ENCODE measurements around the gene SACM1L.

The SACM1L gene

DNA sequence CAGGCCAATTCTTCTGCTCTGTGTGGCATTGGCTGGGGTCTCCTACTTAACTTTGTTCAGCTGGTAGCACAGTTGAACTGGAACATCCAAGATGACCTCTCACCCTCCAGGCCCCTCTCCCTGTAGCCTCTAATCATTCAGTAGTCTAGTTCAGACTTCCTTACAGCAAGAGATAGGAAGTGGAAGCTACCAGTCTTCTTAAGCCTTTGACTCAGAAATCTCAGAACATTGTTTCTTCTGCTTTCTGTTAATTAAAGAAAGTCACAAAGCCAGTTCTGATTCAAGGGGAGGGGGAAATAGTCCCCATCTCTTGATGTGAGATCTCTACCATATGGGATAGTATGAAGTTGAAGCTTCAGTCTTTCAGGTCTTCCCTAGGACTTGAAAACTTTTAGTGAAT is 18.8 kb upstream of the SACM1L start:
- Histone ChIP-seq H3K4me3 (ENCODE audit: low read depth, low read length) (no peak overlapping the region), H3K4me1 (ENCODE audit: control insufficient read depth, insufficient read depth, low read length) (no peaks in the 10 kb centered on the region), H3K27ac (ENCODE audit: extremely low read depth, low read depth, low read length) (no peak overlapping the region), H3K36me3 (ENCODE audit: control insufficient read depth in 2 of 2, insufficient read depth in 1 of 2, low read length in 2 of 2) (peaks cover 0 to 92% of the 10 kb centered on the region in 2 experiments; a peak in 1 of 3 replicates), H3K9me3 (ENCODE audit: control insufficient read depth, insufficient read depth, low read depth, low read length) (no peaks in the 10 kb centered on the region)
- POLR2A ChIA-PET = no interaction called here
- TF ChIP-seq HOXD13 (CRISPR knock-in tag; IDR thresholded peaks at IDR 0.05; ENCODE audit: borderline replicate concordance) (no peak), OVOL3 (tag by site-specific recombination; IDR thresholded peaks at IDR 0.05) (no peak), ZNF223 (tag by site-specific recombination; IDR thresholded peaks at IDR 0.05) (no peak), BCL11A (tag by site-specific recombination; IDR thresholded peaks at IDR 0.05; ENCODE audit: low read depth) (no peak), KLF9 (tag by site-specific recombination; IDR thresholded peaks at IDR 0.05; ENCODE audit: low read depth) (no peak), ZNF654 (tag by site-specific recombination; IDR thresholded peaks at IDR 0.05; ENCODE audit: low read depth) (no peak)
- TF ChIP-seq, protein P1, sequence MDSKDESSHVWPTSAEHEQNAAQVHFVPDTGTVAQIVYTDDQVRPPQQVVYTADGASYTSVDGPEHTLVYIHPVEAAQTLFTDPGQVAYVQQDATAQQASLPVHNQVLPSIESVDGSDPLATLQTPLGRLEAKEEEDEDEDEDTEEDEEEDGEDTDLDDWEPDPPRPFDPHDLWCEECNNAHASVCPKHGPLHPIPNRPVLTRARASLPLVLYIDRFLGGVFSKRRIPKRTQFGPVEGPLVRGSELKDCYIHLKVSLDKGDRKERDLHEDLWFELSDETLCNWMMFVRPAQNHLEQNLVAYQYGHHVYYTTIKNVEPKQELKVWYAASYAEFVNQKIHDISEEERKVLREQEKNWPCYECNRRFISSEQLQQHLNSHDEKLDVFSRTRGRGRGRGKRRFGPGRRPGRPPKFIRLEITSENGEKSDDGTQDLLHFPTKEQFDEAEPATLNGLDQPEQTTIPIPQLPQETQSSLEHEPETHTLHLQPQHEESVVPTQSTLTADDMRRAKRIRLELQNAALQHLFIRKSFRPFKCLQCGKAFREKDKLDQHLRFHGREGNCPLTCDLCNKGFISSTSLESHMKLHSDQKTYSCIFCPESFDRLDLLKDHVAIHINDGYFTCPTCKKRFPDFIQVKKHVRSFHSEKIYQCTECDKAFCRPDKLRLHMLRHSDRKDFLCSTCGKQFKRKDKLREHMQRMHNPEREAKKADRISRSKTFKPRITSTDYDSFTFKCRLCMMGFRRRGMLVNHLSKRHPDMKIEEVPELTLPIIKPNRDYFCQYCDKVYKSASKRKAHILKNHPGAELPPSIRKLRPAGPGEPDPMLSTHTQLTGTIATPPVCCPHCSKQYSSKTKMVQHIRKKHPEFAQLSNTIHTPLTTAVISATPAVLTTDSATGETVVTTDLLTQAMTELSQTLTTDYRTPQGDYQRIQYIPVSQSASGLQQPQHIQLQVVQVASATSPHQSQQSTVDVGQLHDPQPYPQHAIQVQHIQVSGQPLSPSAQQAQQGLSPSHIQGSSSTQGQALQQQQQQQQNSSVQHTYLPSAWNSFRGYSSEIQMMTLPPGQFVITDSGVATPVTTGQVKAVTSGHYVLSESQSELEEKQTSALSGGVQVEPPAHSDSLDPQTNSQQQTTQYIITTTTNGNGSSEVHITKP (tag by site-specific recombination; IDR thresholded peaks at IDR 0.05) = no peak
- TF ChIP-seq, protein P2, sequence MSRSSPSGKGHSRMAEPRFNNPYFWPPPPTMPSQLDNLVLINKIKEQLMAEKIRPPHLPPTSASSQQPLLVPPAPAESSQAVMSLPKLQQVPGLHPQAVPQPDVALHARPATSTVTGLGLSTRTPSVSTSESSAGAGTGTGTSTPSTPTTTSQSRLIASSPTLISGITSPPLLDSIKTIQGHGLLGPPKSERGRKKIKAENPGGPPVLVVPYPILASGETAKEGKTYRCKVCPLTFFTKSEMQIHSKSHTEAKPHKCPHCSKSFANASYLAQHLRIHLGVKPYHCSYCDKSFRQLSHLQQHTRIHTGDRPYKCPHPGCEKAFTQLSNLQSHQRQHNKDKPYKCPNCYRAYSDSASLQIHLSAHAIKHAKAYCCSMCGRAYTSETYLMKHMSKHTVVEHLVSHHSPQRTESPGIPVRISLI (tag by site-specific recombination; IDR thresholded peaks at IDR 0.05) = no peak
- CTCF ChIA-PET = no interaction called here

DNA sequence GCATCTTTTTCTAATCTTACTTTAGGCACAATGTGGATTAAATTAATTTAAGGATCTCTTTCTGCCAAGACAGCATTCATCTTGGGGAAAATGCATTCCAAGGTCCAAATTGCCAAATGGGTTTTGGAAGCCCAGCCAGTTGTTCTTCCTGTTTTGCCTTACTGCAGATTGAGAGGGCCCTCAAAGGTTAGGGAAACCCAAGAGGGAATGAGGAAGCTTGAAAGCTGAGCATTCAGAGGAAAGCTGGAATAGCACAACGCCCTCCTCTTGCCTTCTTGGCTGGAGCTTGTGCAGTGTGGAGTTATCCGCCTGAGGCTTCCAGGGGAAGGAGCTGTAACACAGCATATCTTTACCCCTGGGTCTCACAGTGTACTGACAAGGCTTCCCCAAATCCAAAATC is 18.2 kb upstream of the SACM1L start:
- Histone ChIP-seq H3K27ac (ENCODE audit: extremely low read depth, low read depth, low read length) (no peak overlapping the region), H3K9me3 (ENCODE audit: control insufficient read depth, insufficient read depth, low read depth, low read length) (no peaks in the 10 kb centered on the region), H3K4me1 (ENCODE audit: control insufficient read depth, insufficient read depth, low read length) (no peaks in the 10 kb centered on the region), H3K36me3 (ENCODE audit: control insufficient read depth in 2 of 2, insufficient read depth in 1 of 2, low read length in 2 of 2) (peaks cover 0 to 91% of the 10 kb centered on the region in 2 experiments; a peak in 2 of 3 replicates), H3K4me3 (ENCODE audit: low read depth, low read length) (no peak overlapping the region)
- ChIA-PET POLR2A (no interaction called here), CTCF (interaction anchor here (0.6 kb wide), 1 partner anchor 1780 kb away, joined by 4 read pairs; no protein-coding TSS in a partner anchor)
- no peak for TF ChIP-seq ZNF530 (tag by site-specific recombination; IDR thresholded peaks at IDR 0.05; ENCODE audit: low read depth)
- TF ChIP-seq, protein P3, sequence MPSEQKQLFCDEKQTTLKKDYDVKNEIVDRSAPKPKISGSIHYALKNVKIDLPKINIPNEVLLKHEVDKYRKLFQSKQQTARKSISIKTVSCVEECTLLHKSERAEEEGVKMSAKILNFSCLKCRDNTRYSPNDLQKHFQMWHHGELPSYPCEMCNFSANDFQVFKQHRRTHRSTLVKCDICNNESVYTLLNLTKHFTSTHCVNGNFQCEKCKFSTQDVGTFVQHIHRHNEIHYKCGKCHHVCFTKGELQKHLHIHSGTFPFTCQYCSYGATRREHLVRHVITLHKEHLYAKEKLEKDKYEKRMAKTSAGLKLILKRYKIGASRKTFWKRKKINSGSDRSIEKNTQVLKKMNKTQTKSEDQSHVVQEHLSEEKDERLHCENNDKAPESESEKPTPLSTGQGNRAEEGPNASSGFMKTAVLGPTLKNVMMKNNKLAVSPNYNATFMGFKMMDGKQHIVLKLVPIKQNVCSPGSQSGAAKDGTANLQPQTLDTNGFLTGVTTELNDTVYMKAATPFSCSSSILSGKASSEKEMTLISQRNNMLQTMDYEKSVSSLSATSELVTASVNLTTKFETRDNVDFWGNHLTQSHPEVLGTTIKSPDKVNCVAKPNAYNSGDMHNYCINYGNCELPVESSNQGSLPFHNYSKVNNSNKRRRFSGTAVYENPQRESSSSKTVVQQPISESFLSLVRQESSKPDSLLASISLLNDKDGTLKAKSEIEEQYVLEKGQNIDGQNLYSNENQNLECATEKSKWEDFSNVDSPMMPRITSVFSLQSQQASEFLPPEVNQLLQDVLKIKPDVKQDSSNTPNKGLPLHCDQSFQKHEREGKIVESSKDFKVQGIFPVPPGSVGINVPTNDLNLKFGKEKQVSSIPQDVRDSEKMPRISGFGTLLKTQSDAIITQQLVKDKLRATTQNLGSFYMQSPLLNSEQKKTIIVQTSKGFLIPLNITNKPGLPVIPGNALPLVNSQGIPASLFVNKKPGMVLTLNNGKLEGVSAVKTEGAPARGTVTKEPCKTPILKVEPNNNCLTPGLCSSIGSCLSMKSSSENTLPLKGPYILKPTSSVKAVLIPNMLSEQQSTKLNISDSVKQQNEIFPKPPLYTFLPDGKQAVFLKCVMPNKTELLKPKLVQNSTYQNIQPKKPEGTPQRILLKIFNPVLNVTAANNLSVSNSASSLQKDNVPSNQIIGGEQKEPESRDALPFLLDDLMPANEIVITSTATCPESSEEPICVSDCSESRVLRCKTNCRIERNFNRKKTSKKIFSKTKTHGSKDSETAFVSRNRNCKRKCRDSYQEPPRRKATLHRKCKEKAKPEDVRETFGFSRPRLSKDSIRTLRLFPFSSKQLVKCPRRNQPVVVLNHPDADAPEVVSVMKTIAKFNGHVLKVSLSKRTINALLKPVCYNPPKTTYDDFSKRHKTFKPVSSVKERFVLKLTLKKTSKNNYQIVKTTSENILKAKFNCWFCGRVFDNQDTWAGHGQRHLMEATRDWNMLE (tag by site-specific recombination; conservative IDR thresholded peaks at IDR 0.05; ENCODE audit: low read depth) = no peak
- TF ChIP-seq, protein P4, sequence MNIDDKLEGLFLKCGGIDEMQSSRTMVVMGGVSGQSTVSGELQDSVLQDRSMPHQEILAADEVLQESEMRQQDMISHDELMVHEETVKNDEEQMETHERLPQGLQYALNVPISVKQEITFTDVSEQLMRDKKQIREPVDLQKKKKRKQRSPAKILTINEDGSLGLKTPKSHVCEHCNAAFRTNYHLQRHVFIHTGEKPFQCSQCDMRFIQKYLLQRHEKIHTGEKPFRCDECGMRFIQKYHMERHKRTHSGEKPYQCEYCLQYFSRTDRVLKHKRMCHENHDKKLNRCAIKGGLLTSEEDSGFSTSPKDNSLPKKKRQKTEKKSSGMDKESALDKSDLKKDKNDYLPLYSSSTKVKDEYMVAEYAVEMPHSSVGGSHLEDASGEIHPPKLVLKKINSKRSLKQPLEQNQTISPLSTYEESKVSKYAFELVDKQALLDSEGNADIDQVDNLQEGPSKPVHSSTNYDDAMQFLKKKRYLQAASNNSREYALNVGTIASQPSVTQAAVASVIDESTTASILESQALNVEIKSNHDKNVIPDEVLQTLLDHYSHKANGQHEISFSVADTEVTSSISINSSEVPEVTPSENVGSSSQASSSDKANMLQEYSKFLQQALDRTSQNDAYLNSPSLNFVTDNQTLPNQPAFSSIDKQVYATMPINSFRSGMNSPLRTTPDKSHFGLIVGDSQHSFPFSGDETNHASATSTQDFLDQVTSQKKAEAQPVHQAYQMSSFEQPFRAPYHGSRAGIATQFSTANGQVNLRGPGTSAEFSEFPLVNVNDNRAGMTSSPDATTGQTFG (tag by site-specific recombination; IDR thresholded peaks at IDR 0.05; ENCODE audit: borderline replicate concordance) = no peak
- no peak for TF ChIP-seq KLF16 (tag by site-specific recombination; IDR thresholded peaks at IDR 0.05)
- no peak for TF ChIP-seq ZNF48 (tag by site-specific recombination; IDR thresholded peaks at IDR 0.05)
- TF ChIP-seq ZNF274 (IDR thresholded peaks at IDR 0.05; ENCODE audit: low read length) = no peak
- TF ChIP-seq ZNF274 (tag by site-specific recombination; IDR thresholded peaks at IDR 0.05; ENCODE audit: borderline replicate concordance) = no peak
- no peak for TF ChIP-seq ZNF701 (tag by site-specific recombination; IDR thresholded peaks at IDR 0.05)
- no peak for TF ChIP-seq ZNF596 (tag by site-specific recombination; IDR thresholded peaks at IDR 0.05)
- no peak for TF ChIP-seq ZNF24 (tag by site-specific recombination; IDR thresholded peaks at IDR 0.05)
- TF ChIP-seq, protein P5, sequence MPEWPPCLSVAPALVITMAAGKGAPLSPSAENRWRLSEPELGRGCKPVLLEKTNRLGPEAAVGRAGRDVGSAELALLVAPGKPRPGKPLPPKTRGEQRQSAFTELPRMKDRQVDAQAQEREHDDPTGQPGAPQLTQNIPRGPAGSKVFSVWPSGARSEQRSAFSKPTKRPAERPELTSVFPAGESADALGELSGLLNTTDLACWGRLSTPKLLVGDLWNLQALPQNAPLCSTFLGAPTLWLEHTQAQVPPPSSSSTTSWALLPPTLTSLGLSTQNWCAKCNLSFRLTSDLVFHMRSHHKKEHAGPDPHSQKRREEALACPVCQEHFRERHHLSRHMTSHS (tag by site-specific recombination; IDR thresholded peaks at IDR 0.05) = no peak
- TF ChIP-seq, protein P6, sequence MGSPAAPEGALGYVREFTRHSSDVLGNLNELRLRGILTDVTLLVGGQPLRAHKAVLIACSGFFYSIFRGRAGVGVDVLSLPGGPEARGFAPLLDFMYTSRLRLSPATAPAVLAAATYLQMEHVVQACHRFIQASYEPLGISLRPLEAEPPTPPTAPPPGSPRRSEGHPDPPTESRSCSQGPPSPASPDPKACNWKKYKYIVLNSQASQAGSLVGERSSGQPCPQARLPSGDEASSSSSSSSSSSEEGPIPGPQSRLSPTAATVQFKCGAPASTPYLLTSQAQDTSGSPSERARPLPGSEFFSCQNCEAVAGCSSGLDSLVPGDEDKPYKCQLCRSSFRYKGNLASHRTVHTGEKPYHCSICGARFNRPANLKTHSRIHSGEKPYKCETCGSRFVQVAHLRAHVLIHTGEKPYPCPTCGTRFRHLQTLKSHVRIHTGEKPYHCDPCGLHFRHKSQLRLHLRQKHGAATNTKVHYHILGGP (tag by site-specific recombination; IDR thresholded peaks at IDR 0.05) = no peak
- no peak for TF ChIP-seq ZNF610 (tag by site-specific recombination; IDR thresholded peaks at IDR 0.05; ENCODE audit: borderline replicate concordance)

All from HEK293 (cell line).